ENCODE results near the gene CFAP74.

CFAP74 gene

DNA sequence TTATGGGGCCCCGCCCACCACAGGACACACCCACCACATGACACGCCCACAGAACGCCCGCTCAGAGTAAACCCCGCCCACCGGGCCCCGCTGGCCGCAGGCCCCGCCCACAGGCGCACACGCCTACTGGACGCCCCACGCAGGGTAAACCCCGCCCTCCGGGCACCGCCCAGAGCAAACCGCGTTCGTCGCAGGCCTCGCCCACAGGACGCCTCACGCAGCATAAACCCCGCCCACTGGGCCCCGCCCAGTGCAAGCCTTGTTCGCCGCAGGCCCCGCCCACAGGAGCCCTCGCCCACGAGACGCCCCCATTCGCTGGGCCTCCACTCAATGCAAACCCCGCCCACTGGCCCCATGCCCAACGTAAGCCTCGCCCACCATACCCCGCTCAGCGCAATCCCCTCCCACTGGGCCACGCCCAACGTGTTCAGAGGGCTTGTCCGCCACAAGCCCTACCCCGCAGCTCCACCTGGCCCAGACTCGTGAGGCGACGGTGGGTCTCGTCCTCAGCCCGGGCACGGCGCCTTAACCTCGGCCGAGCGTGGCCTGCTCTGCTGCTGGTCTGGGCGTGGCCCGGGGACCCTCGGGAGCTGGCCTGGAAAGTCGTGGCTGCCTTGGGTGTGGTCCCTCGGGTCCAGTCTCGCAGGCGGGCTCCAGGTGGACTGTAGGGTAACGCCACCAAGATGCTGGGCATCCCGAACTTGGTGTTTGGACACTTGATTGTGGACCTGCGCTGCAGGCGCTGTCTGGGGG lies 84.1 kb downstream of the CFAP74 start:
- TF ChIP-seq EZH2phosphoT487 (IDR thresholded peaks at IDR 0.05; ENCODE audit: borderline replicate concordance): no peak
- TF ChIP-seq, protein P1, sequence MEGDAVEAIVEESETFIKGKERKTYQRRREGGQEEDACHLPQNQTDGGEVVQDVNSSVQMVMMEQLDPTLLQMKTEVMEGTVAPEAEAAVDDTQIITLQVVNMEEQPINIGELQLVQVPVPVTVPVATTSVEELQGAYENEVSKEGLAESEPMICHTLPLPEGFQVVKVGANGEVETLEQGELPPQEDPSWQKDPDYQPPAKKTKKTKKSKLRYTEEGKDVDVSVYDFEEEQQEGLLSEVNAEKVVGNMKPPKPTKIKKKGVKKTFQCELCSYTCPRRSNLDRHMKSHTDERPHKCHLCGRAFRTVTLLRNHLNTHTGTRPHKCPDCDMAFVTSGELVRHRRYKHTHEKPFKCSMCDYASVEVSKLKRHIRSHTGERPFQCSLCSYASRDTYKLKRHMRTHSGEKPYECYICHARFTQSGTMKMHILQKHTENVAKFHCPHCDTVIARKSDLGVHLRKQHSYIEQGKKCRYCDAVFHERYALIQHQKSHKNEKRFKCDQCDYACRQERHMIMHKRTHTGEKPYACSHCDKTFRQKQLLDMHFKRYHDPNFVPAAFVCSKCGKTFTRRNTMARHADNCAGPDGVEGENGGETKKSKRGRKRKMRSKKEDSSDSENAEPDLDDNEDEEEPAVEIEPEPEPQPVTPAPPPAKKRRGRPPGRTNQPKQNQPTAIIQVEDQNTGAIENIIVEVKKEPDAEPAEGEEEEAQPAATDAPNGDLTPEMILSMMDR (conservative IDR thresholded peaks at IDR 0.05; ENCODE audit: low read length): no peak
- no peaks in the 10 kb centered on the region for H3K79me2 ChIP-seq (ENCODE audit: insufficient read depth, low read length)
- peak overlapping the region; percentile 51 for H3K4me3 ChIP-seq (ENCODE audit: low read length, poor library complexity, severe bottlenecking)
- H3K9me3 ChIP-seq (ENCODE audit: insufficient read depth, low read depth, low read length): no peaks in the 10 kb centered on the region
- no peaks in the 10 kb centered on the region for H3K4me1 ChIP-seq (ENCODE audit: insufficient read depth, low read length, poor library complexity, severe bottlenecking)
- no peak overlapping the region for H2AFZ ChIP-seq (ENCODE audit: low read length)
- no peak overlapping the region for H3K9ac ChIP-seq (ENCODE audit: low read depth, low read length, poor library complexity, severe bottlenecking)
- no peaks in the 10 kb centered on the region for H3K9me2 ChIP-seq (replicated peaks; ENCODE audit: low read depth, low read length)
- H3K4me2 ChIP-seq (ENCODE audit: low read depth, low read length, poor library complexity, severe bottlenecking): no peak overlapping the region
- H3K27me3 ChIP-seq (ENCODE audit: insufficient read depth, low read length, poor library complexity, severe bottlenecking): no peaks in the 10 kb centered on the region
- H4K20me1 ChIP-seq (ENCODE audit: insufficient read depth, low read length, poor library complexity, severe bottlenecking): no peaks in the 10 kb centered on the region
- no peaks in the 10 kb centered on the region for H3F3A ChIP-seq (ENCODE audit: low read depth)
- no peaks in the 10 kb centered on the region for H3K36me3 ChIP-seq (ENCODE audit: insufficient read depth, low read length)

DNA sequence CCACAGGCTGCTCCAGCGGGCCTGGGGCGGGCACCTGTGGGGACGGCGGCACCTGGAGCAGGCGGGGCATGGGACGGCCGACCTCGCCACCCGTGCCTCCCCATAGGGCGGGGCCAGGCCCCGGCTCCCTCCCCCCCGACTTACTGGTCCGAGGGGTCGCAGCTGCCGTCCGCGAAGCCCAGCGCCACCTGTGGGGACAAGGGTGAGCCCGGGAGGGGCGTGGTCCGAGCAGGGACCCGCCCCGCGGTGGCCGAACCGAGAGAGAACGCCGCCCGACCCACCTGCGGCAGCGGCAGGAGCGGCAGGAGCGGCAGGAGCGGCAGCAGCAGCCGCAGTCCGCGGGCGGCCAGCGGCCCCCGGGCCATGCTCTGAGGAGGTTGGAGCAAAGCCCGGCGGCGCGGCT lies 84.7 kb downstream of the CFAP74 start, which contains the start of gene TMEM52:
Gene TMEM52 (minus strand): TSS at position 379 of the 403 bp plus-strand sequence. CDS start 14 bp downstream, at position 365.
- no peak within 1 kb of the TSS for H2AFZ ChIP-seq (ENCODE audit: low read length)
- H3K4me3 ChIP-seq (ENCODE audit: low read length, poor library complexity, severe bottlenecking): peak within 1 kb of the TSS; percentile 51
- no peaks in the 10 kb centered on the region for H3F3A ChIP-seq (ENCODE audit: low read depth)
- no peaks in the 10 kb centered on the region for H3K36me3 ChIP-seq (ENCODE audit: insufficient read depth, low read length)
- peak within 1 kb of the TSS; percentile 37 for H3K4me2 ChIP-seq (ENCODE audit: low read depth, low read length, poor library complexity, severe bottlenecking)
- no peaks in the 10 kb centered on the region for H4K20me1 ChIP-seq (ENCODE audit: insufficient read depth, low read length, poor library complexity, severe bottlenecking)
- H3K9me2 ChIP-seq (replicated peaks; ENCODE audit: low read depth, low read length): no peaks in the 10 kb centered on the region
- H3K79me2 ChIP-seq (ENCODE audit: insufficient read depth, low read length): no peaks in the 10 kb centered on the region
- no peaks in the 10 kb centered on the region for H3K4me1 ChIP-seq (ENCODE audit: insufficient read depth, low read length, poor library complexity, severe bottlenecking)
- no peaks in the 10 kb centered on the region for H3K9me3 ChIP-seq (ENCODE audit: insufficient read depth, low read depth, low read length)
- TF ChIP-seq, protein P1 (conservative IDR thresholded peaks at IDR 0.05; ENCODE audit: low read length): no peak
- no peak for TF ChIP-seq EZH2phosphoT487 (IDR thresholded peaks at IDR 0.05; ENCODE audit: borderline replicate concordance)
- H3K9ac ChIP-seq (ENCODE audit: low read depth, low read length, poor library complexity, severe bottlenecking): no peak within 1 kb of the TSS
- no peaks in the 10 kb centered on the region for H3K27me3 ChIP-seq (ENCODE audit: insufficient read depth, low read length, poor library complexity, severe bottlenecking)

DNA sequence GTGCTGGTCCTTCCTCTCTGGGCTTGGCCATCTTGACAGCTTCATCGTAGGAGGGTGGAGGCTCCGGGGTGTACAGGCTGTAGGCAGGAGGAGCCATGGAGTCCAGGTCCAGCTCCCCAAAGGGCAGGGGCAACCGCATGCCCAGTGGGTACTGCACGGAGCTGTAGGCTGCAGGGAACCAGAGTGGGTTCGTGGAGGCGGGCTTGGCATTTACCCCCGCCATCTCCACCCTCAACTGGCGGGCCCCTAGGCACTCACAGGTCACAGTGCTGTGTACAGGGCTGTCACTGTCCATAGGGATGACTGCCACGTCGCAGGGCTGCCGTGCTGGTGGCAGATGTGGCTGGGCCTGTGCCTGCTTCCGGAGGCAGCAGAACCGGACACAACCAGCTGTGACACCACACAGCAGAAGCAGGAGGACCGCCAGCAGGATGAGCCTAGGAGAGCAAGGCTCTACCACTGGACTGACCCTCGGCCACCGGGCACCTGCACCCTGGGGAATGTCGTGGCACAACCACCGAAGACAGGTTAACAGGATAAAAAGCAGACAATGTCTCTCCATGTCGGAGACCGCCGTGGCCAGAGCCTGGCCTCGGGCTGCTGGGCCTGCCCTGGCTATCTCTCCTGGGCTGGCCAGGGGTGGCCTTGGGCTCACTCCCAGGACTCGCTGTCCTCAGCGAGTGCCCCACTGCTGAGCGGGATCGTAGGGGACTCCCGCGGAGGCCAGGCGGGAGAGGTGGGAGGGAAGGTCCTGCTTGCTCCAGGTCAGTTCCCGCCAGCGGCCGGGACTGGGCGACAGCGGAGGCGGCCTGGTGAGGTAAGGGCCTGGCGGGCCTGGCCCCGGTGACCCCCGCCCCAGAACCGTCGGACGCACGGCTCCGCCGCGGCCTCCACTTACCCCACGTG lies 85.3 kb downstream of the CFAP74 start:
- TF ChIP-seq, protein P1 (conservative IDR thresholded peaks at IDR 0.05; ENCODE audit: low read length): no peak
- TF ChIP-seq EZH2phosphoT487 (IDR thresholded peaks at IDR 0.05; ENCODE audit: borderline replicate concordance): no peak
- Histone ChIP-seq H3K9me2 (replicated peaks; ENCODE audit: low read depth, low read length) (no peaks in the 10 kb centered on the region), H3K4me1 (ENCODE audit: insufficient read depth, low read length, poor library complexity, severe bottlenecking) (no peaks in the 10 kb centered on the region), H3K79me2 (ENCODE audit: insufficient read depth, low read length) (no peaks in the 10 kb centered on the region), H3K27me3 (ENCODE audit: insufficient read depth, low read length, poor library complexity, severe bottlenecking) (no peaks in the 10 kb centered on the region), H3K4me3 (ENCODE audit: low read length, poor library complexity, severe bottlenecking) (no peak overlapping the region), H3K36me3 (ENCODE audit: insufficient read depth, low read length) (no peaks in the 10 kb centered on the region), H3K4me2 (ENCODE audit: low read depth, low read length, poor library complexity, severe bottlenecking) (peak overlapping the region; percentile 37), H4K20me1 (ENCODE audit: insufficient read depth, low read length, poor library complexity, severe bottlenecking) (no peaks in the 10 kb centered on the region), H3F3A (ENCODE audit: low read depth) (no peaks in the 10 kb centered on the region), H3K9ac (ENCODE audit: low read depth, low read length, poor library complexity, severe bottlenecking) (no peak overlapping the region), H3K9me3 (ENCODE audit: insufficient read depth, low read depth, low read length) (no peaks in the 10 kb centered on the region), H2AFZ (ENCODE audit: low read length) (no peak overlapping the region)
